Esophagus squamous epithelium (tissue), 5 donors: ENCODE results near the gene SPEG. TPM values are rescaled to one million over a fixed set of nuclear protein-coding genes. Genes with fewer than 3 reads are reported as not detected.

Experiments used
- DNase-seq: peaks from one replicate; lab custom pipeline; 2025; lab: John Stamatoyannopoulos, UW
- H3K27ac ChIP-seq, 4 donors: fragments of 200-600 bp; sonication (generic); one replicate each; pipeline ENCODE4 v1.5.1; 2016 to 2019; ENCODE audit warnings: mild to moderate bottlenecking in 1 of 4
- H3K27me3 ChIP-seq, 4 donors: fragments of 200-600 bp; sonication (generic); 1 replicate in 3 of 4; 2 replicates in 1 of 4; pipeline versions ENCODE4 v1.5.1 to v1.6.0; 2017 to 2021; ENCODE audit warnings: antibody characterized with exemption in 1 of 4
- H3K36me3 ChIP-seq, 3 donors: fragments of 200-600 bp; sonication (generic); one replicate each; pipeline ENCODE4 v1.5.1; 2016 to 2019
- H3K4me1 ChIP-seq, 3 donors: fragments of 200-600 bp; sonication (generic); one replicate each; pipeline ENCODE4 v1.5.1; 2017 to 2019
- H3K4me3 ChIP-seq, 4 donors: fragments of 200-600 bp; sonication (generic); 1 replicate in 3 of 4; 2 replicates in 1 of 4; pipeline ENCODE4 v1.5.1; 2016 to 2019; ENCODE audit warnings: mild to moderate bottlenecking in 2 of 4, moderate library complexity in 1 of 4
- H3K9me3 ChIP-seq, 3 donors: fragments of 200-600 bp; sonication (generic); one replicate each; pipeline ENCODE4 v1.5.1; 2016 to 2019
- CTCF ChIP-seq, 6 experiments: fragments of 450-650 bp in 4 of 6; fragments of 200-600 bp in 2 of 6; sonication (generic) in 2 of 6; IDR thresholded peaks; one replicate each; pipeline ENCODE4 v1.5.1; 2016 to 2019; ENCODE audit warnings: antibody characterized with exemption in 6 of 6, mild to moderate bottlenecking in 4 of 6, moderate library complexity in 4 of 6
- POLR2A ChIP-seq, 4 donors: fragments of 450-650 bp; IDR thresholded peaks; one replicate each; pipeline ENCODE4 v1.6.1; 2017; ENCODE audit warnings: antibody characterized with exemption in 4 of 4, mild to moderate bottlenecking in 4 of 4, moderate library complexity in 3 of 4
- WGBS, 2 donors: methylation state at CpG; one replicate each; pipeline ENCODE4 v1.1.5; 2018; 5-methylcytosine and 5-hydroxymethylcytosine counted together
- intact Hi-C: fragments of 100-400 bp; cut with DNase I; formaldehyde crosslinking; loops from one replicate; pipeline ENCODE4 v1.15.0; 2022
- total RNA-seq, 4 donors: library from RNA; depleted of rRNA; stranded (reverse); fragments of >200 nt; gene quantifications; one replicate each; pipeline ENCODE4 v1.1.0, GENCODE V29; 2016
- donor health status: DM: yes; HTN: yes; CAD: no.

SPEG gene
- total RNA-seq, 4 donors from 2014 or later, result 3.8 to 29.0 (median 5.0) TPM

GRCh38 chr2:219531639-219532377 lies 97.2 kb downstream of the SPEG start:
- peaks cover 0 to 83% (median 2%) of the 10 kb centered on the region in 4 donors for H3K27me3 ChIP-seq
- no peak overlapping the region for H3K27ac ChIP-seq
- H3K9me3 ChIP-seq, result no peaks in the 10 kb centered on the region
- no peak for DNase-seq
- TF ChIP-seq CTCF (IDR thresholded peaks at IDR 0.05) (no peak), POLR2A (IDR thresholded peaks at IDR 0.05) (no peak)
- 71% methylated on average over 13 of the region's 20 CpGs; no CpG with 5 or more reads in 1 of the 2 donors for WGBS, 2 donors
- no peaks in the 10 kb centered on the region for H3K36me3 ChIP-seq
- no peak overlapping the region for H3K4me3 ChIP-seq
- intact Hi-C loops, result loop anchor here (5.0 kb wide), 1 partner anchor 130 kb away; no protein-coding TSS in a partner anchor
- H3K4me1 ChIP-seq, result peaks cover 0 to 7% (median 0%) of the 10 kb centered on the region in 3 donors

- TF ChIP-seq POLR2A (IDR thresholded peaks at IDR 0.05) (no peak), CTCF (IDR thresholded peaks at IDR 0.05) (no peak)
- Histone ChIP-seq H3K4me3 (no peak overlapping the region), H3K36me3 (no peaks in the 10 kb centered on the region), H3K9me3 (no peaks in the 10 kb centered on the region), H3K4me1 (peaks cover 0 to 7% (median 0%) of the 10 kb centered on the region in 3 donors), H3K27me3 (peaks cover 0 to 82% (median 2%) of the 10 kb centered on the region in 4 donors), H3K27ac (no peak overlapping the region)
- intact Hi-C loops, result loop anchor here (5.0 kb wide), 1 partner anchor 130 kb away; no protein-coding TSS in a partner anchor
- DNase-seq, result no peak
- 45% methylated on average over 2 of the region's 8 CpGs; no CpG with 5 or more reads in 1 of the 2 donors for WGBS, 2 donors
These were observed 97.7 kb downstream of the SPEG start for GRCh38 chr2:219532378-219532649.

- DNase-seq, result no peak
- 71 to 74% methylated on average over 4 to 6 of the region's 6 CpGs for WGBS, 2 donors
- Histone ChIP-seq H3K4me3 (no peak overlapping the region), H3K9me3 (no peaks in the 10 kb centered on the region), H3K36me3 (peaks cover 0 to 7% (median 0%) of the 10 kb centered on the region in 3 donors), H3K4me1 (peaks cover 0 to 24% (median 0%) of the 10 kb centered on the region in 3 donors), H3K27me3 (peaks cover 0 to 82% (median 2%) of the 10 kb centered on the region in 4 donors), H3K27ac (no peak overlapping the region)
- intact Hi-C loops, result loop anchor here (5.0 kb wide), 1 partner anchor 132 kb away; no protein-coding TSS in a partner anchor
- TF ChIP-seq POLR2A (IDR thresholded peaks at IDR 0.05) (no peak), CTCF (IDR thresholded peaks at IDR 0.05) (no peak)
These were observed 99.5 kb downstream of the SPEG start for GRCh38 chr2:219533930-219534661.

GRCh38 chr2:219536425-219536824 lies 101.8 kb downstream of the SPEG start:
- DNase-seq, result no peak
- intact Hi-C loops, result loop anchor here (5.0 kb wide), 1 partner anchor 106 kb away; no protein-coding TSS in a partner anchor
- Histone ChIP-seq H3K36me3 (peaks cover 5 to 30% (median 12%) of the 10 kb centered on the region in 3 donors), H3K9me3 (no peaks in the 10 kb centered on the region), H3K4me3 (no peak overlapping the region), H3K4me1 (peaks cover under 1 to 20% (median 3%) of the 10 kb centered on the region in 3 donors), H3K27me3 (peaks cover 0 to 70% (median 0%) of the 10 kb centered on the region in 4 donors), H3K27ac (no peak overlapping the region)
- no peak for TF ChIP-seq POLR2A (IDR thresholded peaks at IDR 0.05)
- TF ChIP-seq CTCF (IDR thresholded peaks at IDR 0.05), result no peak
- 72 to 81% methylated on average over 11 to 12 of the region's 16 CpGs for WGBS, 2 donors
